ENCODE measurements around the gene KIF22. TPM values are rescaled to one million over a fixed set of nuclear protein-coding genes. Genes with fewer than 3 reads are reported as not detected.

Gene KIF22
- polyA plus RNA-seq, 1 of the 3 experiments (the other 2 are of a cell fraction), result 64.1 TPM

GRCh38 chr16:29814592-29814991 lies 24.0 kb downstream of the KIF22 start:
- WGBS (ENCODE audit: low lambda C conversion rate), result 93% methylated on average over 5 of the region's 5 CpGs

GRCh38 chr16:29815032-29815721 lies 24.6 kb downstream of the KIF22 start:
- 26% methylated on average over 39 of the region's 39 CpGs for WGBS (ENCODE audit: low lambda C conversion rate)
- ChIA-PET CTCF (interaction anchor here (0.5 to 14.0 kb wide), 22 partner anchors 7 to 603 kb away, joined by 3 to 129 read pairs (median 4); partner anchors contain the start of genes ASPHD1, KCTD13, SEZ6L2 and TAOK2), POLR2A (interaction anchor here (0.8 to 1.7 kb wide), 6 partner anchors 7 to 86 kb away, joined by 3 to 7 read pairs (median 4); partner anchors contain the start of genes CDIPT, KIF22 and MAZ)
- peaks cover 73% of the 10 kb centered on the region for H3K79me2 ChIP-seq (ENCODE audit: insufficient read depth)
- peaks cover 10 to 11% of the 10 kb centered on the region in 2 experiments for H3K36me3 ChIP-seq (replicated peaks in 1 of 2; ENCODE audit: control insufficient read depth in 1 of 2, insufficient read depth in 2 of 2, low read length in 1 of 2)
- H3K9ac ChIP-seq, result peak overlapping the region; percentile 72
- TF ChIP-seq SIN3A (IDR thresholded peaks at IDR 0.05; ENCODE audit: borderline replicate concordance, low read depth, low read length) (no peak), NRF1 (IDR thresholded peaks at IDR 0.05; ENCODE audit: low read depth, low read length) (no peak), TCF12 (IDR thresholded peaks at IDR 0.05) (no peak)
- H2AFZ ChIP-seq (ENCODE audit: low read depth), result peak overlapping the region; percentile 65
- no peaks in the 10 kb centered on the region for H3K27me3 ChIP-seq (ENCODE audit: insufficient read depth)
- H3K9me2 ChIP-seq, result no peaks in the 10 kb centered on the region
- peak overlapping the region; percentile 72 to 77 for H3K4me3 ChIP-seq (ENCODE audit: low read depth in 2 of 2, low read length in 1 of 2)
- peak overlapping the region; percentile 97 for H3K4me2 ChIP-seq
- DNase-seq, result no peak
- H4K20me1 ChIP-seq (ENCODE audit: insufficient read depth), result no peaks in the 10 kb centered on the region; the same call in 1 of the 2 replicates
- H3K4me1 ChIP-seq (ENCODE audit: control insufficient read depth in 1 of 2, insufficient read depth in 2 of 2, low read depth in 1 of 2, low read length in 1 of 2), result peaks cover 34 to 59% of the 10 kb centered on the region in 2 experiments
- no peaks in the 10 kb centered on the region for H3K9me3 ChIP-seq
- peak overlapping the region; percentile 64 to 94 for H3K27ac ChIP-seq (ENCODE audit: low read depth in 2 of 2, low read length in 1 of 2)
- H3F3A ChIP-seq (replicated peaks; ENCODE audit: insufficient read depth), result peaks cover 41% of the 10 kb centered on the region

More at GRCh38 chr16:29814592-29814991, 24.0 kb downstream of the KIF22 start:
- no peak for DNase-seq
- no peaks in the 10 kb centered on the region for H3K9me3 ChIP-seq
- H3F3A ChIP-seq (replicated peaks; ENCODE audit: insufficient read depth), result peaks cover 41% of the 10 kb centered on the region
- peak overlapping the region; percentile 72 to 77; a peak in 2 of 4 replicates for H3K4me3 ChIP-seq (ENCODE audit: low read depth in 2 of 2, low read length in 1 of 2)
- peaks cover 38 to 60% of the 10 kb centered on the region in 2 experiments for H3K4me1 ChIP-seq (ENCODE audit: control insufficient read depth in 1 of 2, insufficient read depth in 2 of 2, low read depth in 1 of 2, low read length in 1 of 2)
- peak overlapping the region; percentile 97 for H3K4me2 ChIP-seq
- peaks cover 5% of the 10 kb centered on the region for H4K20me1 ChIP-seq (ENCODE audit: insufficient read depth)
- H3K36me3 ChIP-seq (replicated peaks in 1 of 2; ENCODE audit: control insufficient read depth in 1 of 2, insufficient read depth in 2 of 2, low read length in 1 of 2), result peaks cover 8 to 15% of the 10 kb centered on the region in 2 experiments
- TF ChIP-seq TAF1 (IDR thresholded peaks at IDR 0.05; ENCODE audit: borderline replicate concordance, low read depth, low read length) (no peak), RAD21 (IDR thresholded peaks at IDR 0.05; ENCODE audit: low read length) (no peak), GATA2 (CRISPR knock-in tag; IDR thresholded peaks at IDR 0.05) (no peak), NFIC (IDR thresholded peaks at IDR 0.05; ENCODE audit: borderline replicate concordance) (no peak), FOXJ3 (CRISPR knock-in tag; IDR thresholded peaks at IDR 0.05) (no peak), TEAD4 (IDR thresholded peaks at IDR 0.05; ENCODE audit: borderline replicate concordance, insufficient read depth) (no peak), RFX5 (IDR thresholded peaks at IDR 0.05; ENCODE audit: low read length) (no peak), MAX (IDR thresholded peaks at IDR 0.05; ENCODE audit: low read depth) (no peak), FOXM1 (IDR thresholded peaks at IDR 0.05; ENCODE audit: low read depth) (no peak), CHD2 (IDR thresholded peaks at IDR 0.05; ENCODE audit: low read length, partially characterized antibody) (no peak), JUND (IDR thresholded peaks at IDR 0.05) (no peak), RCOR1 (IDR thresholded peaks at IDR 0.05; ENCODE audit: low read length) (no peak), TCF12 (IDR thresholded peaks at IDR 0.05) (no peak), POLR2AphosphoS5 (IDR thresholded peaks at IDR 0.05; ENCODE audit: low read depth, low read length) (no peak), RXRA (IDR thresholded peaks at IDR 0.05; ENCODE audit: borderline replicate concordance, low read depth) (no peak), GABPA (IDR thresholded peaks at IDR 0.05; ENCODE audit: low read depth) (no peak), EZH2phosphoT487 (IDR thresholded peaks at IDR 0.05; ENCODE audit: borderline replicate concordance, low read depth) (no peak), SIN3A (IDR thresholded peaks at IDR 0.05; ENCODE audit: borderline replicate concordance, low read depth, low read length) (no peak)
- no peaks in the 10 kb centered on the region for H3K27me3 ChIP-seq (ENCODE audit: insufficient read depth)
- ChIA-PET CTCF (interaction anchor here (0.7 to 3.1 kb wide), 2 partner anchors 27 to 34 kb away, joined by 3 to 14 read pairs; no protein-coding TSS in a partner anchor), POLR2A (no interaction called here)
- peak overlapping the region; percentile 72; the same call in 1 of the 2 replicates for H3K9ac ChIP-seq
- peaks cover 75% of the 10 kb centered on the region for H3K79me2 ChIP-seq (ENCODE audit: insufficient read depth)
- no peaks in the 10 kb centered on the region for H3K9me2 ChIP-seq
- peak overlapping the region in 1 of 2 experiments; percentile 94; a peak in 2 of 4 replicates for H3K27ac ChIP-seq (ENCODE audit: low read depth in 2 of 2, low read length in 1 of 2)
- H2AFZ ChIP-seq (ENCODE audit: low read depth), result no peak overlapping the region

Data from SK-N-SH (cell line).